ENCODE data around the gene ZIC2. TPM values are rescaled to one million over a fixed set of nuclear protein-coding genes. Genes with fewer than 3 reads are reported as not detected.

ZIC2 gene
- total and polyA plus RNA-seq, 2 experiments from 2014 or later: not detected

- Histone ChIP-seq H3K9ac (no peak overlapping the region), H3K4me2 (ENCODE audit: unreplicated experiment) (no peak overlapping the region), H4K20me1 (ENCODE audit: insufficient read depth) (no peaks in the 10 kb centered on the region), H3K36me3 (ENCODE audit: low read depth) (no peaks in the 10 kb centered on the region), H3K27ac (no peak overlapping the region), H3K4me3 (no peak overlapping the region), H3K27me3 (replicated peaks; ENCODE audit: insufficient read depth) (peaks cover 83% of the 10 kb centered on the region), H3K79me2 (ENCODE audit: insufficient read depth) (no peaks in the 10 kb centered on the region), H2AFZ (no peak overlapping the region), H3K9me2 (ENCODE audit: insufficient read depth) (no peaks in the 10 kb centered on the region), H3K9me3 (ENCODE audit: low read depth) (no peaks in the 10 kb centered on the region), H3K4me1 (ENCODE audit: insufficient read depth) (no peaks in the 10 kb centered on the region), H3F3A (ENCODE audit: insufficient read depth) (0 out of 2 replicates have a peak, but pooled peaks cover 9% of the 10 kb centered on the region)
- no peak for DNase-seq
- WGBS, 2 experiments (ENCODE audit: low coverage in 1 of 2, low lambda C conversion rate in 2 of 2, missing lambda C conversion rate in 2 of 2): 17 to 18% methylated on average over 8 of the region's 8 CpGs
- no peak for TF ChIP-seq EZH2 (IDR thresholded peaks at IDR 0.05; ENCODE audit: insufficient read depth, poor library complexity, severe bottlenecking)
- no peak for TF ChIP-seq EZH2phosphoT487 (IDR thresholded peaks at IDR 0.05; ENCODE audit: insufficient read depth, low read depth)
- in situ Hi-C loops (cut with MboI): no loop called here
These were observed 14.9 kb downstream of the ZIC2 start for GRCh38 chr13:99996381-99996973.

- Histone ChIP-seq H3K4me2 (ENCODE audit: unreplicated experiment) (no peak overlapping the region), H3K36me3 (ENCODE audit: low read depth) (no peaks in the 10 kb centered on the region), H3K4me3 (no peak overlapping the region), H3K9me2 (ENCODE audit: insufficient read depth) (no peaks in the 10 kb centered on the region), H3K4me1 (ENCODE audit: insufficient read depth) (no peaks in the 10 kb centered on the region), H4K20me1 (ENCODE audit: insufficient read depth) (no peaks in the 10 kb centered on the region), H3K9me3 (ENCODE audit: low read depth) (no peaks in the 10 kb centered on the region), H2AFZ (no peak overlapping the region), H3F3A (ENCODE audit: insufficient read depth) (0 out of 2 replicates have a peak, but pooled peaks cover 8% of the 10 kb centered on the region), H3K9ac (no peak overlapping the region), H3K27ac (no peak overlapping the region), H3K27me3 (replicated peaks; ENCODE audit: insufficient read depth) (peaks cover 71% of the 10 kb centered on the region), H3K79me2 (ENCODE audit: insufficient read depth) (no peaks in the 10 kb centered on the region)
- in situ Hi-C loops (cut with MboI): no loop called here
- 74 to 90% methylated on average over 18 to 40 of the region's 40 CpGs for WGBS, 2 experiments (ENCODE audit: low coverage in 1 of 2, low lambda C conversion rate in 2 of 2, missing lambda C conversion rate in 2 of 2)
- TF ChIP-seq EZH2 (IDR thresholded peaks at IDR 0.05; ENCODE audit: insufficient read depth, poor library complexity, severe bottlenecking) (no peak), EZH2phosphoT487 (IDR thresholded peaks at IDR 0.05; ENCODE audit: insufficient read depth, low read depth) (no peak)
- no peak for DNase-seq
These were observed 16.2 kb downstream of the ZIC2 start for GRCh38 chr13:99997702-99998214.

DNA sequence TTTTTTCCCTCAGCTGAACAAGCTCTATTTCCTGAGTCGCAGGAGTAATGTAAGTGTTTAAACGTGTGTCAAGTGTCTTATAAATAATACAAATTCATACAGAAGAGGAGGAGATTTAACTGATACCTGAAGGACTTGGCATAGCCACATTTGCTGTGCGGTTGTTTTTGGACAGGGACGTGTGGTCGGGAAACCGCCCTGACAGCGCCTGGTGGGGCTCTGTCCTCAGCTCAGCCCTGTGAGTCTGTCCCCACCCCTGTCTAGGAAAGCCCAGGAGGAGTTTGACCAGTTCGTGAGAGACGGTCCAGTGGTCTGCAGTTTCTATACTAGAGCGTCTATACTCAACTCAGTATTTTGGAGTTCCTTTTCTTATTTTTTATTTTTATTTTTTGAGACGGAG, 16.7 kb downstream of the ZIC2 start:
- Histone ChIP-seq H3K36me3 (ENCODE audit: low read depth) (no peaks in the 10 kb centered on the region), H3K79me2 (ENCODE audit: insufficient read depth) (no peaks in the 10 kb centered on the region), H3K27me3 (replicated peaks; ENCODE audit: insufficient read depth) (peaks cover 66% of the 10 kb centered on the region), H3K9me2 (ENCODE audit: insufficient read depth) (no peaks in the 10 kb centered on the region), H4K20me1 (ENCODE audit: insufficient read depth) (no peaks in the 10 kb centered on the region), H3K4me2 (ENCODE audit: unreplicated experiment) (no peak overlapping the region), H3K4me1 (ENCODE audit: insufficient read depth) (no peaks in the 10 kb centered on the region), H3K9ac (no peak overlapping the region), H3F3A (ENCODE audit: insufficient read depth) (0 out of 2 replicates have a peak, but pooled peaks cover 3% of the 10 kb centered on the region), H3K27ac (no peak overlapping the region), H3K4me3 (no peak overlapping the region), H2AFZ (no peak overlapping the region), H3K9me3 (ENCODE audit: low read depth) (no peaks in the 10 kb centered on the region)
- TF ChIP-seq EZH2 (IDR thresholded peaks at IDR 0.05; ENCODE audit: insufficient read depth, poor library complexity, severe bottlenecking) (no peak), EZH2phosphoT487 (IDR thresholded peaks at IDR 0.05; ENCODE audit: insufficient read depth, low read depth) (no peak)
- DNase-seq: no peak
- in situ Hi-C loops (cut with MboI): no loop called here
- 87 to 90% methylated on average over 11 of the region's 11 CpGs for WGBS, 2 experiments (ENCODE audit: low coverage in 1 of 2, low lambda C conversion rate in 2 of 2, missing lambda C conversion rate in 2 of 2)

DNA sequence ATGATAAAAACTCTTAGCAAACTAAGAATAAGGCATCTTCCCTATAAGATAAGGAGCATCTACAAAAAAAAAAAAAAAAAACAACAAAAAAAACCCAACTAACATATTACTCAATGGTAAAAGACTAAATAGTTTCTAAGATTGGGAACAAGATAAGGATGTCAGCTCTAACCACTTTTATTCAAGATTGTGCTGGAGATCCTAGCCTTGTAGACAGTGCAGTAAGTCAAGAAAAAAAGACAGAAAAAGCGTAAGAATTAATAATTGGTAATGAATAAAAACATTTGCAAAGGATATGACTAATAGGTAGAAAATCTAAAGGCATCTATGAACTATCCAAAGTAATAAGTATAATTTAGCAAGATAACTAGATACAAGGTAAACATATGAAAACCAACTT, 33.0 kb downstream of the ZIC2 start:
- Histone ChIP-seq H3K36me3 (ENCODE audit: low read depth) (no peaks in the 10 kb centered on the region), H3K4me2 (ENCODE audit: unreplicated experiment) (no peak overlapping the region), H4K20me1 (ENCODE audit: insufficient read depth) (no peaks in the 10 kb centered on the region), H3K9me2 (ENCODE audit: insufficient read depth) (no peaks in the 10 kb centered on the region), H3K4me1 (ENCODE audit: insufficient read depth) (no peaks in the 10 kb centered on the region), H3K9me3 (ENCODE audit: low read depth) (no peaks in the 10 kb centered on the region), H3F3A (ENCODE audit: insufficient read depth) (no peaks in the 10 kb centered on the region), H3K79me2 (ENCODE audit: insufficient read depth) (no peaks in the 10 kb centered on the region), H3K27me3 (replicated peaks; ENCODE audit: insufficient read depth) (peaks cover 15% of the 10 kb centered on the region; the same call in 1 of the 2 replicates), H3K9ac (no peak overlapping the region), H3K4me3 (no peak overlapping the region), H2AFZ (no peak overlapping the region), H3K27ac (no peak overlapping the region)
- in situ Hi-C loops (cut with MboI): no loop called here
- 50 to 55% methylated on average over 1 of the region's 1 CpG for WGBS, 2 experiments (ENCODE audit: low coverage in 1 of 2, low lambda C conversion rate in 2 of 2, missing lambda C conversion rate in 2 of 2)
- TF ChIP-seq EZH2 (IDR thresholded peaks at IDR 0.05; ENCODE audit: insufficient read depth, poor library complexity, severe bottlenecking) (no peak), EZH2phosphoT487 (IDR thresholded peaks at IDR 0.05; ENCODE audit: insufficient read depth, low read depth) (no peak)
- no peak for DNase-seq
